Measurements from ENCODE around the gene MANBA. TPM values are rescaled to one million over a fixed set of nuclear protein-coding genes. Genes with fewer than 3 reads are reported as not detected.
"Not testable (repeated sequence)": the region's sequence is repeated elsewhere in the genome, so short reads cannot be mapped to it uniquely, and the experiment has no call there.

The MANBA gene
- total RNA-seq, 6 experiments from 2014 or later, result 11.3 to 18.2 (median 13.9) TPM

DNA sequence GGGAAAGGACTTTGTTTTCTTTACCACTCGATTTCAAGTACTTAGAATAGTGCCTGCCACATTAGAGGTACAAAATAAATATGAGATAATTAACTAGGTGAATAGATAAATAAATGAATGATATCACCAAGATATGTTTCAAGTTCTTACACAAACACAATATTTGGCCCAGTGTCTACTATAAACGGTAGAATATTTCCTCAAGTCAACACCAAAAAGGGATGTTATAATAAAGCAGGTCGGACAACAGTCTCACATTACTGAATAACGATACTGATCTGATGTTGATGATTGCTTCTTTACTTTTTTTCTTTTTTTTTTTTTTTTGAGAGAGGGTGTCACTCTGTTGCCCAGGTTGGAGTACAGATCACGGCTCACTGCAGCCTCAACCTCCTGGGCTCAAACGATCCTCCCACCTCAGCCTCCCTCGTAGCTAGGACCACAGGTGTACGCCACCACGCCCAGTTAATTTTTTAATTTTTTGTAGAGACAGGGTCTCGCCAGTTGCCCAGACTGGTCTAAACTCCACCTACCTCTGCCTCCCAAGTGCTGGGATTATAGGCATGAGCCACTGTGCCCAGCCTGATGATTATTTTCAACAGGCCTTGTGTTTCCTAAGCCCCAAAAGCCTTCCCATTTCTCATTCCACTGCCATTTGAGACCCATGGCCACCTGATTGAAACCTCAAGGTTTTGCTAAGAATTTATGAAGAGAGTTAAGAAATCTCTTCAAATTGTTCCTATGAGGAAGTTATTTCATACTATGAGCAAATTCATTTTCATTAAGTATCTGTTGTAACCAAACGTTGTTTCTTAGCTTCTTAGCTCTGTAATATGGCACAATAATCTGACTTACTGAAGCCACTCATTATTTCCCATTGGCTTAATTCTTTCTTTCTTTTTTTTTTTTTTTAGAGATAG lies 2.3 kb downstream of the MANBA start:
- H3K9me3 ChIP-seq, result no peaks in the 10 kb centered on the region
- intact Hi-C loops (cut with DNase I), result no loop called here
- no peak for ATAC-seq
- TF ChIP-seq, protein P1, sequence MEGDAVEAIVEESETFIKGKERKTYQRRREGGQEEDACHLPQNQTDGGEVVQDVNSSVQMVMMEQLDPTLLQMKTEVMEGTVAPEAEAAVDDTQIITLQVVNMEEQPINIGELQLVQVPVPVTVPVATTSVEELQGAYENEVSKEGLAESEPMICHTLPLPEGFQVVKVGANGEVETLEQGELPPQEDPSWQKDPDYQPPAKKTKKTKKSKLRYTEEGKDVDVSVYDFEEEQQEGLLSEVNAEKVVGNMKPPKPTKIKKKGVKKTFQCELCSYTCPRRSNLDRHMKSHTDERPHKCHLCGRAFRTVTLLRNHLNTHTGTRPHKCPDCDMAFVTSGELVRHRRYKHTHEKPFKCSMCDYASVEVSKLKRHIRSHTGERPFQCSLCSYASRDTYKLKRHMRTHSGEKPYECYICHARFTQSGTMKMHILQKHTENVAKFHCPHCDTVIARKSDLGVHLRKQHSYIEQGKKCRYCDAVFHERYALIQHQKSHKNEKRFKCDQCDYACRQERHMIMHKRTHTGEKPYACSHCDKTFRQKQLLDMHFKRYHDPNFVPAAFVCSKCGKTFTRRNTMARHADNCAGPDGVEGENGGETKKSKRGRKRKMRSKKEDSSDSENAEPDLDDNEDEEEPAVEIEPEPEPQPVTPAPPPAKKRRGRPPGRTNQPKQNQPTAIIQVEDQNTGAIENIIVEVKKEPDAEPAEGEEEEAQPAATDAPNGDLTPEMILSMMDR (IDR thresholded peaks at IDR 0.05), result no peak
- TF ChIP-seq POLR2A (IDR thresholded peaks at IDR 0.05), result no peak
- H3K27me3 ChIP-seq, result no peaks in the 10 kb centered on the region
- peaks cover 0 to 13% (median 4%) of the 10 kb centered on the region in 4 donors for H3K4me1 ChIP-seq
- 82% methylated on average over 11 of the region's 11 CpGs for WGBS (ENCODE audit: insufficient coverage, low coverage, low lambda C conversion rate, missing lambda C conversion rate)
- no peak overlapping the region for H3K4me3 ChIP-seq
- H3K27ac ChIP-seq, result peak overlapping the region in 1 of 3 donors; percentile 3
- no peak for DNase-seq
- no peaks in the 10 kb centered on the region for H3K36me3 ChIP-seq

- H3K9me3 ChIP-seq, result no peaks in the 10 kb centered on the region
- H3K27me3 ChIP-seq, result no peaks in the 10 kb centered on the region
- 0% methylated on average over 1 of the region's 1 CpG for WGBS (ENCODE audit: insufficient coverage, low coverage, low lambda C conversion rate, missing lambda C conversion rate)
- ATAC-seq (peak; percentile 22 to 41 (median 37)), DNase-seq (peak in 1 of 3 donors; percentile 41)
- H3K36me3 ChIP-seq, result no peaks in the 10 kb centered on the region
- H3K4me3 ChIP-seq, result no peak overlapping the region
- H3K4me1 ChIP-seq, result peaks cover 0 to 13% (median 4%) of the 10 kb centered on the region in 4 donors
- intact Hi-C loops (cut with DNase I), result no loop called here
- TF ChIP-seq POLR2A (IDR thresholded peaks at IDR 0.05), result no peak
- TF ChIP-seq, protein P1 (IDR thresholded peaks at IDR 0.05), result no peak
- H3K27ac ChIP-seq, result peak overlapping the region in 2 of 3 donors; percentile 3 to 16
Measured at GRCh38 chr4:102757681-102758080, 3.1 kb downstream of the MANBA start.

GRCh38 chr4:102754044-102754443 lies 6.7 kb downstream of the MANBA start:
- DNase-seq (no peak), ATAC-seq (no peak)
- no peaks in the 10 kb centered on the region for H3K36me3 ChIP-seq
- TF ChIP-seq POLR2A (IDR thresholded peaks at IDR 0.05), result no peak
- TF ChIP-seq, protein P1 (IDR thresholded peaks at IDR 0.05), result no peak
- H3K9me3 ChIP-seq, result no peaks in the 10 kb centered on the region
- intact Hi-C loops (cut with DNase I), result no loop called here
- whole genome bisulfite sequencing (ENCODE audit: insufficient coverage, low coverage, low lambda C conversion rate, missing lambda C conversion rate), result 93% methylated on average over 2 of the region's 2 CpGs
- no peaks in the 10 kb centered on the region for H3K27me3 ChIP-seq
- H3K4me1 ChIP-seq, result peaks cover 0 to 9% (median 4%) of the 10 kb centered on the region in 4 donors
- H3K27ac ChIP-seq, result no peak overlapping the region
- no peak overlapping the region for H3K4me3 ChIP-seq

DNA sequence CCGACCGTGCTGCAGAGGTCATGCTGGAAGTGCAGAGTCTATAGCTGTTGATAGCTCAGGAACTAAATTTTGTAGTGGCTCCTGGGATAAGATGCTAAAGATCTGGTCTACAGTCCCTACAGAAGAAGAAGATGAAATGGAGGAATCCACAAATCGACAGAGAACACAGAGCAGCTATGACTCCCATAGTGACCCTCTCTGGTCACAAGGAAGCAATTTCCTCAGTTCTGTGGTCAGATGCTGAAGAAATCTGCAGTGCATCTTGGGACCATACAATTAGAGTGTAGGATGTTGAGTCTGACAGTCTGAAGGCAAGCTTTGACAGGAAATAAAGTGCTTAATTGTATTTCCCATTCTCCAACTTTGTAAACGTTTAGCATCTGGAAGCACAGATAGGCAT lies 8.8 kb downstream of the MANBA start:
- DNase-seq (no peak), ATAC-seq (peak in 1 of 4 donors; percentile 18)
- Histone ChIP-seq H3K9me3 (no peaks in the 10 kb centered on the region), H3K4me3 (no peak overlapping the region), H3K27ac (no peak overlapping the region), H3K36me3 (no peaks in the 10 kb centered on the region), H3K4me1 (no peaks in the 10 kb centered on the region), H3K27me3 (no peaks in the 10 kb centered on the region)
- 84% methylated on average over 4 of the region's 4 CpGs for WGBS (ENCODE audit: insufficient coverage, low coverage, low lambda C conversion rate, missing lambda C conversion rate)
- intact Hi-C loops (cut with DNase I), result no loop called here
- TF ChIP-seq, protein P1 (IDR thresholded peaks at IDR 0.05), result no peak
- TF ChIP-seq POLR2A (IDR thresholded peaks at IDR 0.05), result no peak

- peak in 1 of 3 donors; percentile 56 for DNase-seq
- H3K27ac ChIP-seq; H3K4me3 ChIP-seq; H3K36me3 ChIP-seq; H3K27me3 ChIP-seq; H3K4me1 ChIP-seq; H3K9me3 ChIP-seq; intact Hi-C loops (cut with DNase I): not testable (repeated sequence)
- ATAC-seq, result peak; percentile 45 to 68 (median 58)
- 88% methylated on average over 3 of the region's 4 CpGs for WGBS (ENCODE audit: insufficient coverage, low coverage, low lambda C conversion rate, missing lambda C conversion rate)
Measured at GRCh38 chr4:102743352-102743751, 17.4 kb downstream of the MANBA start.

DNA sequence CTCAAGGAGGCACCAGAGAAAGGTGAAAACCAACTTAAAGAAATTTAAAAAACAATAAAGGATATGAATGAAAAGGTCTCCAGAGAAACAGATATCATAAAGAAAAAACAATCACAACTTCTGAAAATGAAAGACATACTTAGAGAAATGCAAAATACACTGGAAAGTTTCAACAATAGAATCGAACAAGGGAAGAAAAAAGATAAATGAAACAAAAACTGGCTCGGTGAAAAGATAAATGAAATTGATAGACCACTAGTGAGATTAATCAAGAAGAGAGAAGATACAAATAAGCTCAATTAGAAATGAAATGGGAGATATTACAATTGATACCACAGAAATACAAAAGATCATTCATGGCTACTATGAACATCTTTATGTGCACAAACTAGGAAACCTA lies 22.0 kb downstream of the MANBA start:
- intact Hi-C loops (cut with DNase I), result not testable (repeated sequence)

More for the DNA sequence above, 22.0 kb downstream of the MANBA start:
- H3K9me3 ChIP-seq, H3K4me3 ChIP-seq, H3K27ac ChIP-seq, H3K36me3 ChIP-seq, H3K27me3 ChIP-seq, ATAC-seq, H3K4me1 ChIP-seq, DNase-seq: not testable (repeated sequence)
- WGBS (ENCODE audit: insufficient coverage, low coverage, low lambda C conversion rate, missing lambda C conversion rate), result 86% methylated on average over 2 of the region's 2 CpGs
